ENCODE data around the gene TTLL11.

Gene TTLL11

GRCh38 chr9:121929893-121930875 is 162.9 kb downstream of the TTLL11 start:
- Histone ChIP-seq H3K4me2 (ENCODE audit: low read length) (no peak overlapping the region), H3K23ac (ENCODE audit: low read length) (no peak overlapping the region), H4K8ac (ENCODE audit: low read depth, low read length) (no peak overlapping the region), H3K18ac (ENCODE audit: low read length) (no peak overlapping the region), H2BK5ac (ENCODE audit: low read length) (no peak overlapping the region), H2AK5ac (ENCODE audit: low read length) (no peak overlapping the region), H3K9ac (ENCODE audit: low read length) (no peak overlapping the region), H3K79me2 (ENCODE audit: control insufficient read depth, insufficient read depth, low read length) (no peaks in the 10 kb centered on the region), H3K4me1 (ENCODE audit: control insufficient read depth, low read depth, low read length) (no peaks in the 10 kb centered on the region), H3K27ac (ENCODE audit: low read depth, low read length) (no peak overlapping the region), H3K36me3 (ENCODE audit: control insufficient read depth, insufficient read depth, low read length) (no peaks in the 10 kb centered on the region), H3K4ac (ENCODE audit: low read depth, low read length) (no peak overlapping the region), H2BK120ac (ENCODE audit: low read depth, low read length) (no peak overlapping the region), H4K5ac (ENCODE audit: low read length) (no peak overlapping the region), H2BK15ac (replicated peaks; ENCODE audit: low read depth) (no peak overlapping the region), H3K27me3 (ENCODE audit: insufficient read depth, low read length, poor library complexity) (no peaks in the 10 kb centered on the region), H3K4me3 (ENCODE audit: low read length) (no peak overlapping the region), H3K56ac (ENCODE audit: low read length) (no peak overlapping the region), H3K79me1 (ENCODE audit: low read length) (no peaks in the 10 kb centered on the region)
- no CpG with 5 or more reads among the region's 12 CpGs for WGBS (ENCODE audit: extremely low coverage, insufficient coverage, low lambda C conversion rate)
- DNase-seq, result peak; percentile 67

GRCh38 chr9:121927636-121928035 is 165.5 kb downstream of the TTLL11 start:
- Histone ChIP-seq H4K5ac (ENCODE audit: low read length) (no peak overlapping the region), H3K9ac (ENCODE audit: low read length) (no peak overlapping the region), H2BK5ac (ENCODE audit: low read length) (no peak overlapping the region), H3K56ac (ENCODE audit: low read length) (no peak overlapping the region), H3K27me3 (ENCODE audit: insufficient read depth, low read length, poor library complexity) (no peaks in the 10 kb centered on the region), H3K18ac (ENCODE audit: low read length) (no peak overlapping the region), H3K79me1 (ENCODE audit: low read length) (no peaks in the 10 kb centered on the region), H3K4me2 (ENCODE audit: low read length) (no peak overlapping the region), H3K4me3 (ENCODE audit: low read length) (no peak overlapping the region), H2BK120ac (ENCODE audit: low read depth, low read length) (no peak overlapping the region), H3K4ac (ENCODE audit: low read depth, low read length) (no peak overlapping the region), H3K4me1 (ENCODE audit: control insufficient read depth, low read depth, low read length) (no peaks in the 10 kb centered on the region), H2AK5ac (ENCODE audit: low read length) (no peak overlapping the region), H3K27ac (ENCODE audit: low read depth, low read length) (no peak overlapping the region), H3K79me2 (ENCODE audit: control insufficient read depth, insufficient read depth, low read length) (no peaks in the 10 kb centered on the region), H2BK15ac (replicated peaks; ENCODE audit: low read depth) (no peak overlapping the region), H3K36me3 (ENCODE audit: control insufficient read depth, insufficient read depth, low read length) (no peaks in the 10 kb centered on the region), H4K8ac (ENCODE audit: low read depth, low read length) (no peak overlapping the region), H3K23ac (ENCODE audit: low read length) (no peak overlapping the region)
- WGBS (ENCODE audit: extremely low coverage, insufficient coverage, low lambda C conversion rate), result no CpG with 5 or more reads among the region's 1 CpG
- no peak for DNase-seq

GRCh38 chr9:121927081-121927480 is 166.0 kb downstream of the TTLL11 start:
- H3K4me2 ChIP-seq (ENCODE audit: low read length), result no peak overlapping the region
- no peaks in the 10 kb centered on the region for H3K27me3 ChIP-seq (ENCODE audit: insufficient read depth, low read length, poor library complexity)
- no peak overlapping the region for H2BK5ac ChIP-seq (ENCODE audit: low read length)
- WGBS (ENCODE audit: extremely low coverage, insufficient coverage, low lambda C conversion rate), result no CpG with 5 or more reads among the region's 5 CpGs
- no peak overlapping the region for H2BK15ac ChIP-seq (replicated peaks; ENCODE audit: low read depth)
- DNase-seq, result no peak
- no peak overlapping the region for H3K4me3 ChIP-seq (ENCODE audit: low read length)
- no peaks in the 10 kb centered on the region for H3K36me3 ChIP-seq (ENCODE audit: control insufficient read depth, insufficient read depth, low read length)
- no peak overlapping the region for H4K5ac ChIP-seq (ENCODE audit: low read length)
- no peak overlapping the region for H2BK120ac ChIP-seq (ENCODE audit: low read depth, low read length)
- no peak overlapping the region for H3K56ac ChIP-seq (ENCODE audit: low read length)
- H3K79me2 ChIP-seq (ENCODE audit: control insufficient read depth, insufficient read depth, low read length), result no peaks in the 10 kb centered on the region
- H3K23ac ChIP-seq (ENCODE audit: low read length), result no peak overlapping the region
- H3K4me1 ChIP-seq (ENCODE audit: control insufficient read depth, low read depth, low read length), result no peaks in the 10 kb centered on the region
- no peaks in the 10 kb centered on the region for H3K79me1 ChIP-seq (ENCODE audit: low read length)
- H3K9ac ChIP-seq (ENCODE audit: low read length), result no peak overlapping the region
- no peak overlapping the region for H3K27ac ChIP-seq (ENCODE audit: low read depth, low read length)
- no peak overlapping the region for H4K8ac ChIP-seq (ENCODE audit: low read depth, low read length)
- H2AK5ac ChIP-seq (ENCODE audit: low read length), result no peak overlapping the region
- no peak overlapping the region for H3K18ac ChIP-seq (ENCODE audit: low read length)
- H3K4ac ChIP-seq (ENCODE audit: low read depth, low read length), result no peak overlapping the region

- no peak overlapping the region for H3K18ac ChIP-seq (ENCODE audit: low read length)
- no peak overlapping the region for H3K9ac ChIP-seq (ENCODE audit: low read length)
- no peak overlapping the region for H2BK15ac ChIP-seq (replicated peaks; ENCODE audit: low read depth)
- H4K8ac ChIP-seq (ENCODE audit: low read depth, low read length), result no peak overlapping the region
- no peak overlapping the region for H3K4me2 ChIP-seq (ENCODE audit: low read length)
- H3K36me3 ChIP-seq (ENCODE audit: control insufficient read depth, insufficient read depth, low read length), result no peaks in the 10 kb centered on the region
- no peaks in the 10 kb centered on the region for H3K4me1 ChIP-seq (ENCODE audit: control insufficient read depth, low read depth, low read length)
- H2BK5ac ChIP-seq (ENCODE audit: low read length), result no peak overlapping the region
- H3K27ac ChIP-seq (ENCODE audit: low read depth, low read length), result no peak overlapping the region
- no peak overlapping the region for H3K23ac ChIP-seq (ENCODE audit: low read length)
- no peak overlapping the region for H2AK5ac ChIP-seq (ENCODE audit: low read length)
- H3K79me2 ChIP-seq (ENCODE audit: control insufficient read depth, insufficient read depth, low read length), result no peaks in the 10 kb centered on the region
- DNase-seq, result no peak
- no peak overlapping the region for H2BK120ac ChIP-seq (ENCODE audit: low read depth, low read length)
- no peak overlapping the region for H4K5ac ChIP-seq (ENCODE audit: low read length)
- H3K4ac ChIP-seq (ENCODE audit: low read depth, low read length), result no peak overlapping the region
- H3K27me3 ChIP-seq (ENCODE audit: insufficient read depth, low read length, poor library complexity), result no peaks in the 10 kb centered on the region
- no peaks in the 10 kb centered on the region for H3K79me1 ChIP-seq (ENCODE audit: low read length)
- no peak overlapping the region for H3K56ac ChIP-seq (ENCODE audit: low read length)
- H3K4me3 ChIP-seq (ENCODE audit: low read length), result no peak overlapping the region
- no CpG with 5 or more reads among the region's 10 CpGs for WGBS (ENCODE audit: extremely low coverage, insufficient coverage, low lambda C conversion rate)
Observed at GRCh38 chr9:121926351-121926801, 166.7 kb downstream of the TTLL11 start.

GRCh38 chr9:121925935-121926334 is 167.2 kb downstream of the TTLL11 start:
- DNase-seq, result no peak
- Histone ChIP-seq H3K4me1 (ENCODE audit: control insufficient read depth, low read depth, low read length) (no peaks in the 10 kb centered on the region), H4K8ac (ENCODE audit: low read depth, low read length) (no peak overlapping the region), H3K4ac (ENCODE audit: low read depth, low read length) (no peak overlapping the region), H3K4me3 (ENCODE audit: low read length) (no peak overlapping the region), H3K79me2 (ENCODE audit: control insufficient read depth, insufficient read depth, low read length) (no peaks in the 10 kb centered on the region), H3K4me2 (ENCODE audit: low read length) (no peak overlapping the region), H4K5ac (ENCODE audit: low read length) (no peak overlapping the region), H3K27me3 (ENCODE audit: insufficient read depth, low read length, poor library complexity) (no peaks in the 10 kb centered on the region), H3K9ac (ENCODE audit: low read length) (no peak overlapping the region), H3K18ac (ENCODE audit: low read length) (no peak overlapping the region), H2BK120ac (ENCODE audit: low read depth, low read length) (no peak overlapping the region), H3K36me3 (ENCODE audit: control insufficient read depth, insufficient read depth, low read length) (no peaks in the 10 kb centered on the region), H3K79me1 (ENCODE audit: low read length) (no peaks in the 10 kb centered on the region), H2BK15ac (replicated peaks; ENCODE audit: low read depth) (no peak overlapping the region), H3K23ac (ENCODE audit: low read length) (no peak overlapping the region), H3K27ac (ENCODE audit: low read depth, low read length) (no peak overlapping the region), H2BK5ac (ENCODE audit: low read length) (no peak overlapping the region), H2AK5ac (ENCODE audit: low read length) (no peak overlapping the region), H3K56ac (ENCODE audit: low read length) (no peak overlapping the region)
- WGBS (ENCODE audit: extremely low coverage, insufficient coverage, low lambda C conversion rate), result no CpG with 5 or more reads among the region's 12 CpGs
